ENCODE data around the gene NFE2.

Gene NFE2

DNA sequence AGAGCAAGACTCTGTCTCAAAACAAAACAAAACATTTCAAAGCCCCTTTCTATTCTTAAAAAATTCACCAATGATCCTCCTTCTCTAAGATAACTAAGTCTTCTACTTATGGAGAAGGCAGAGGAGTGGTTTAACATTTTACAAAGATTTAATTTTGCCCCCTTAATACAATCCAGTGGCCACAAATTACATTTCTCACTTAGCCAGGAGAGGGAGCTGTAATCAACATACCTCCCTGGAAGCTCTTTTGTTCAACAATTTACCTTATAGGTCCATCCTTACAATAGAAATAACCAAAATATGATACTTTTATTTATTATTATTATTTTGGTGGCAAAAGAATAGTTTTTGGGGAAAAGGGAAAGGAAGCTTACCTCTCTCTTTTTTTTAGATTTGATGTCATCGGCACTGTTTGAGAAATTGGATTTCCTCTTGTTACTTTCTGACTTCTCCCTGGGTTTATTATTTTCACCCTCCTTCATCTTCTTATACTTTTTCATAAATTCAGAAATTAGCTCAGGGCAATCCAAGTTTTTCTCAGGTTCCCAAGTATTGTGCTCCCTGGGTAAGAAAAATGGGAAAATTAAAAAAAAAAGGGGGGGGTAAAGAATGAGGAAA lies 49.0 kb downstream of the NFE2 start:
- no peak for TF ChIP-seq GATA2 (IDR thresholded peaks at IDR 0.05; ENCODE audit: low read depth, low read length)
- no peak for TF ChIP-seq GATA3 (IDR thresholded peaks at IDR 0.05; ENCODE audit: low read depth, low read length)

DNA sequence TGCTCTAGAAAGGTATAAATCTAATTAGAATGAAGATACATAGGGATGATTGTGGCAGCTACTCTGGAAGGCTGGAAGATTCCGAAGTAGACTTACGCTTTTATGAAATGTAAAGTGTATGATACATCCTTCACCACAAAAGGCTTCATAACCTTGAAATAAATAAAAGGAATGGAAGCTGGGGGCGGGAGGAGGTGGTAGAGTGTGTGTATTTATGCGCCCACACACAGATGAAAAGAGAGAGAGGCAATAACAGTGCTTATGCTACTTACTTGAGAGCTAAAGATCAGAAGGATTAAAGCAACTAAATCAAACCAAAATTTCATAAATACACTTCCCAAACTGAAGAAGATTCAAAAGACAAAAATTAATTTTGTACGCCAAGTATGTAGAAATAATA lies 51.3 kb downstream of the NFE2 start:
- TF ChIP-seq GATA3 (IDR thresholded peaks at IDR 0.05; ENCODE audit: low read depth, low read length) (no peak), GATA2 (IDR thresholded peaks at IDR 0.05; ENCODE audit: low read depth, low read length) (no peak)

DNA sequence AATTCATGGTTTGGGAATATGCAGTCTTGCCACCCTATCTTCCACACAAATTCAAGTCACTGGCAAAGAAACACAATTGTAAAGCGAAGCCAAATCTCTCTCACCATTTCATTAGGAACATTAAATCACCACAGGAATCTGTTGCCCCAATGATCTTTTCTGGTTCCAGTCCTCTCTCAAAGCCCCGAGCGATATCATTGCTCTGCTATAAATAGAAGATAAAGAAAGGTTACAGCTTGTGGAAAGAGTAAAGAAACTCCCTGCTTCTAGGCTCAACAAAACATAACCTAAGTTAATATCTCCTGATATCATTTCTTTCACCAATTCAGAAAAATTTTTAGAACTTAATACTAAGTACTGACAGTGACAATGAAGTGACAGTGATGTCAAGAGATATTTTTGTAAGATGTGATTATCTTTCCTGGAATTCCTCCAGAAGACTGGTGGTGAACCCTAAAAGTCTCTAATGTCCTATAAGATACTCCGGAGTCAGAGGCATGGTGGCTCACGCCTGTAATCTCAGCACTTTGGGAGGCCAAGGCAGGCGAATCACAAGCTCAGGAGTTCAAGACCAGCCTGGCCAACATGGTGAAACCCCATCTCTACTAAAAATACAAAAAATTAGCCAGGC lies 54.7 kb downstream of the NFE2 start:
- TF ChIP-seq GATA3 (IDR thresholded peaks at IDR 0.05; ENCODE audit: low read depth, low read length) (no peak), GATA2 (IDR thresholded peaks at IDR 0.05; ENCODE audit: low read depth, low read length) (no peak)

Data from SH-SY5Y (cell line).